OCI-LY1 (cell line): ENCODE data around the gene ERGIC1.

Source experiments
- H2AFZ ChIP-seq: fragments of 200-600 bp; sonication (generic), shearing (Covaris generic); 2 replicates; pipeline ENCODE4 v1.6.0; 2014; ENCODE audit warnings: antibody characterized with exemption, mild to moderate bottlenecking, low read length
- H3F3A ChIP-seq: fragments of 200-600 bp; sonication (generic), shearing (Covaris generic); 2 replicates; pipeline ENCODE4 v1.6.0; 2014; ENCODE audit warnings: mild to moderate bottlenecking, antibody characterized with exemption, low read length, moderate library complexity; ENCODE audit not compliant: insufficient read depth
- H3K27ac ChIP-seq: fragments of 200-600 bp; sonication (generic); 2 replicates; pipeline ENCODE4 v1.5.1; 2014; ENCODE audit warnings: low read length, mixed run types, mild to moderate bottlenecking, low read depth; ENCODE audit not compliant: poor library complexity, severe bottlenecking
- H3K27me3 ChIP-seq: fragments of 200-600 bp; sonication (generic); 2 replicates; pipeline ENCODE4 v1.6.0; 2014; ENCODE audit warnings: antibody characterized with exemption, mild to moderate bottlenecking, low read length, moderate library complexity; ENCODE audit not compliant: insufficient read depth
- H3K36me3 ChIP-seq: fragments of 200-600 bp; sonication (generic); 2 replicates; pipeline ENCODE4 v1.6.1; 2014; ENCODE audit warnings: mild to moderate bottlenecking, antibody characterized with exemption, low read length, moderate library complexity, mixed read lengths; ENCODE audit not compliant: insufficient read depth
- H3K4me1 ChIP-seq: fragments of 200-600 bp; sonication (generic); 2 replicates; pipeline ENCODE4 v1.5.1; 2014; ENCODE audit warnings: mild to moderate bottlenecking, low read length, moderate library complexity; ENCODE audit not compliant: insufficient read depth, severe bottlenecking
- H3K4me2 ChIP-seq: fragments of 200-600 bp; sonication (generic), shearing (Covaris generic); 2 replicates; pipeline ENCODE4 v1.6.1; 2014; ENCODE audit warnings: low read length
- H3K4me3 ChIP-seq: fragments of 200-600 bp; sonication (generic); 2 replicates; pipeline ENCODE4 v1.5.1; 2014; ENCODE audit warnings: low read length, low read depth, mild to moderate bottlenecking, mixed read lengths; ENCODE audit not compliant: poor library complexity, severe bottlenecking
- H3K79me2 ChIP-seq: fragments of 200-600 bp; shearing (Covaris generic); 2 replicates; pipeline ENCODE4 v1.6.1; 2016; ENCODE audit warnings: mixed run types, low read length, mixed read lengths; ENCODE audit not compliant: insufficient read depth
- H3K9ac ChIP-seq: fragments of 200-600 bp; sonication (generic), shearing (Covaris generic); 2 replicates; pipeline ENCODE4 v1.6.1; 2014; ENCODE audit warnings: mild to moderate bottlenecking, low read length, mixed read lengths
- H3K9me2 ChIP-seq: fragments of 200-600 bp; sonication (generic), shearing (Covaris generic); 2 replicates; pipeline ENCODE4 v1.6.1; 2014; ENCODE audit warnings: low read depth, mild to moderate bottlenecking, low read length, mixed read lengths
- H3K9me3 ChIP-seq: fragments of 200-600 bp; shearing (Covaris generic); 2 replicates; pipeline ENCODE4 v1.6.1; 2014; ENCODE audit warnings: low read length, mixed read lengths
- H4K20me1 ChIP-seq: fragments of 200-600 bp; sonication (generic), shearing (Covaris generic); 2 replicates; pipeline ENCODE4 v1.6.0; 2016; ENCODE audit warnings: mild to moderate bottlenecking, low read length; ENCODE audit not compliant: insufficient read depth
- CTCF ChIP-seq: fragments of 200-600 bp; sonication (generic), shearing (Covaris generic); IDR thresholded peaks from 2 replicates; pipeline ENCODE4 v1.5.1; 2017; ENCODE audit warnings: mild to moderate bottlenecking, antibody characterized with exemption, low read length, moderate library complexity, mixed read lengths
- EZH2 ChIP-seq: fragments of 200-600 bp; sonication (generic), shearing (Covaris generic); IDR thresholded peaks from 2 replicates; pipeline ENCODE4 v1.8.0; 2017; ENCODE audit warnings: borderline replicate concordance, mixed run types, mild to moderate bottlenecking, antibody characterized with exemption, low read length, moderate library complexity, mixed read lengths

ERGIC1 gene

GRCh38 chr5:172931001-172931536, 97.0 kb downstream of the ERGIC1 start:
- Histone ChIP-seq H3K36me3 (peaks cover 20% of the 10 kb centered on the region), H3K27me3 (no peaks in the 10 kb centered on the region), H4K20me1 (no peaks in the 10 kb centered on the region), H3K4me2 (no peak overlapping the region), H3K9me3 (no peaks in the 10 kb centered on the region), H3F3A (no peaks in the 10 kb centered on the region), H3K27ac (no peak overlapping the region), H3K4me3 (no peak overlapping the region), H2AFZ (no peak overlapping the region), H3K9ac (no peak overlapping the region), H3K4me1 (no peaks in the 10 kb centered on the region), H3K9me2 (no peaks in the 10 kb centered on the region), H3K79me2 (no peaks in the 10 kb centered on the region)
- TF ChIP-seq CTCF (no peak), EZH2 (no peak)

GRCh38 chr5:172932313-172933017, 98.4 kb downstream of the ERGIC1 start:
- Histone ChIP-seq H3K27ac (no peak overlapping the region), H2AFZ (no peak overlapping the region)

GRCh38 chr5:172933238-172933637, 99.2 kb downstream of the ERGIC1 start:
- Histone ChIP-seq H3K9ac (no peak overlapping the region), H3K27ac (no peak overlapping the region), H3K36me3 (peaks cover 28% of the 10 kb centered on the region), H3K4me3 (no peak overlapping the region), H4K20me1 (no peaks in the 10 kb centered on the region), H3K9me3 (no peaks in the 10 kb centered on the region), H3K27me3 (no peaks in the 10 kb centered on the region), H3K4me1 (no peaks in the 10 kb centered on the region), H3F3A (no peaks in the 10 kb centered on the region), H3K4me2 (no peak overlapping the region), H3K79me2 (no peaks in the 10 kb centered on the region), H3K9me2 (no peaks in the 10 kb centered on the region), H2AFZ (no peak overlapping the region)
- no peak for TF ChIP-seq EZH2
- no peak for TF ChIP-seq CTCF

More at GRCh38 chr5:172932313-172933017, 98.4 kb downstream of the ERGIC1 start:
- Histone ChIP-seq H3F3A (no peaks in the 10 kb centered on the region), H3K36me3 (peaks cover 21% of the 10 kb centered on the region), H3K4me1 (no peaks in the 10 kb centered on the region), H3K27me3 (no peaks in the 10 kb centered on the region), H3K9me3 (no peaks in the 10 kb centered on the region), H3K9ac (no peak overlapping the region), H3K9me2 (no peaks in the 10 kb centered on the region), H3K79me2 (no peaks in the 10 kb centered on the region), H4K20me1 (no peaks in the 10 kb centered on the region), H3K4me3 (no peak overlapping the region), H3K4me2 (no peak overlapping the region)
- TF ChIP-seq EZH2 (no peak), CTCF (peak; percentile 95)
